HG02798 (cell line): ENCODE measurements around the gene COL5A1.

Source experiments
- ATAC-seq: cut with Tn5 transposase; IDR thresholded peaks from one replicate; pipeline ENCODE4 v1.9.1; 2021; ENCODE audit warnings: mild to moderate bottlenecking; ENCODE audit not compliant: unreplicated experiment, poor library complexity

Gene COL5A1

DNA sequence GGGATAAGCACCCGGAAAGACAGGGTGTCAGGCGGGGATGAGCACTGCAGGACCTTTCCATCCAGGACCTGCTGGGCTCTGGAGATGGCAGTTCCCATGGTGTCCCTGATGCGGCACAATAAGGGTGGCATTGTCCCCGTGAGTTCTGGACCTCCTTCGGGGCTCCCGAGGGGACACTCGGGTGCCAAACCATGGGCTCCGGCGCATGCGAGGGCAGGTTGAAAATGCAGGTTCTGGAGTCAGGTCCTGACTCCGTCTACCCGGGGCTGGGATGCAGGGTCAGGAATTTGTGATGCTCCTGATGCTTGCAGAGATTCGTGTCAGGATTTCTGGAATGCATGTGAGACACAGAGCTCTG, 239.7 kb downstream of the COL5A1 start:
- no peak for ATAC-seq

DNA sequence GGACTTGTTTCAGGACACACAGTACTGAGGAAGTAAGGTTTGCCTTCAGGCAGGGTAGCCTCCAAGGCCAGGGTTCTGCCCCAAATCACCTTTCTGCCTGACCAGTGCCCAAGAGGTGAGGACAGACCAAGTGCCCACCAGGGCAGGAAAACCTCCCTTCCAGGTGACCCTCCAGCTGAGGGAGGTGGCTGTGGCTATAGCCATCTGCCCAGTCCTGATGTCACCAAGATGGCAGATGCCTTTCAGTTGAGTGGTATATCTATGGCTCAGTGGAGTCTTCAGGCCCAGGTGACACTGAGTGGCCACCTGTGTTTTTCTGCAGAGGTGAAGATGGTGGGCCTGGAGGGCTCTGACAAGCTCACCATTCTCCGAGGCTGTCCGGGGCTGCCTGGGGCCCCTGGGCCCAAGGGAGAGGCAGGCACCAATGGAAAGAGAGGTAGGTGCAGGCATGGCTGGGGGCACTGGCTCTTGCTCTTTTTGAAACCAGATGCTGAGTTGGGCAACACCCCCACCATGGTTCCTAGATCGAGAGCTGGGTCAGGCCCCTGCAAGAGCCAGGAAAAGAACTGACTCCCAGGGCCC, 240.7 kb downstream of the COL5A1 start:
- ATAC-seq = no peak

DNA sequence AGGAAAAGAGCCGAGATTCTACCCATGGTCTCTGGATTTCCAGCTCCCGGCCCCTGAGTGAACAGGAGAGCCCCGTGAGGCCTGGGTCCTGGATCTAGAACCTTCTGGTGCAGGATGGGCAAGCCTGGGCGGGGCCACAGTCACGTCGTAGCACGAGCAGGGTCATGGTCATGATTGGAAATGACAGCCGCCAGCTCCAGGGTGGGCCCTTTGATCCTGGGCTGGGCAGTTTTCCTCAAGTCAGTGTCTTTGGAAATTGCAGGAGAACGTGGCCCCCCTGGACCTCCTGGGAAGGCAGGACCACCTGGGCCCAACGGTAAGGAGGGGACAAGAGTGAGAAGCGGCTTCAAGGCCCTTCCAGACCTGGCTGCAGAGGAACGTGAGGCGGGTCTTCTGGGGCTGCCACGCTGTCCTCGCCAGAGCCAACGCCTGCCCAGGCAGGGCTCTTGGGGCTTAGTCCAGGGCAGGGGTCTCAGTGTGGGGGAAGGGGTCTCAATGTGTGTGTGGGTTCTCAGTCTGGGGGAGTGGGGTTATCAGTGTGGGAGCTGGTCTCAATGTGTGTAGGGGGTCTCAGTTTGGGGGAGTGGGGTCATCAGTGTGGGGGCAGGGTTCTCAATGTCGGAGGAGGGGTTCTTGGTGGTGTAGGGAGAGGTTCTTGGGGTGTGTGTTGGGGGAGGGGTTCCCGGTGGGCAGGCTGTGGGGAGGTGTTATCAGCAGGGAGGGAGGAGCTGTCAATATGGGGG, 241.6 kb downstream of the COL5A1 start:
- no peak for ATAC-seq

DNA sequence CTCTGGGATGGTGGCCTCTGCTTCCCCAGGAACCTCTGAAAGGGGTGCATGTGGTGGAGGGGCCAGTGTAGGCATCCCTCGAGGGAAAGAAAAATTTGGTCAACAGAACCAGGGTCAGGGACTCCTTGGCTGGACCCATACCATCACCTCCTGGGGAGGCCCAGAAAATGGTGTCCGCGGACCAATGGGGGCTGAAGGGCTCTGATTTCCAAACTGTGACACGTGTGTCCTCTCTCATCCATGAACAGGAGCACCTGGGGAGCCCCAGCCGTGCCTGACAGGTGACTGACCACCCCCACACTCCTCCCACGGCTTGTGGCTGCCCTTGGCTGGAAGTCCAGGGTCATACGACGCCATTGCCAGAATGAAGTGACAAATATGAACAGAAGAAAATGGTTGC, 242.9 kb downstream of the COL5A1 start:
- ATAC-seq = no peak

DNA sequence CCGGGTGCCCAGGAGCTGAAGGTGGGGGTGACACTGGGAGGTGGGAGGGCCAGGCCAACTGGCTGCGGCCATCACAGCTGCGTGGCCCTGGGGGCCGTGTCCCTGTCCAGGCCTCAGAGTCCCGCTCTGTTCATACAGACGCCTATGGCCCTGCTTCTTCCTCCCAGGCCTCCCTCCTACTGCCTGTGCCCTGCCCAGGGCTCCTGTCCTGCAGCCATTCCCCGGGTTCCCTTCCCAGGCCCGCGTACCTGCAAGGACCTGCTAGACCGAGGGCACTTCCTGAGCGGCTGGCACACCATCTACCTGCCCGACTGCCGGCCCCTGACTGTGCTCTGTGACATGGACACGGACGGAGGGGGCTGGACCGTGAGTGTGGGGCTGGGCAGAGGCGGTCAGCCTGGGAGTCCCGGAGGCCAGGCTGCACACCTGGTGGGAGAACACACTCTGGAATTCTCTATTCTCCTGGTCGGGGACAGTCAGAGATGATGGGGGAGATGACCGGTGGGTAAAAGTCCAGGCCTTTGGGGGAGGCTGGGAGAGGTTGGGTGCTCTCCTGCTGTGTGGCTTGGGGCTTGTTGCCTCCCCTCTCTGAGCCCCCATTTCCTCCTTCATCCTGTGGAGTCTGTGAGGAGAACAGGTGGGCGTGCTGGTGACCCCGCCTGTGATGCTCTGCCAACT, 243.5 kb downstream of the COL5A1 start:
- ATAC-seq = no peak

DNA sequence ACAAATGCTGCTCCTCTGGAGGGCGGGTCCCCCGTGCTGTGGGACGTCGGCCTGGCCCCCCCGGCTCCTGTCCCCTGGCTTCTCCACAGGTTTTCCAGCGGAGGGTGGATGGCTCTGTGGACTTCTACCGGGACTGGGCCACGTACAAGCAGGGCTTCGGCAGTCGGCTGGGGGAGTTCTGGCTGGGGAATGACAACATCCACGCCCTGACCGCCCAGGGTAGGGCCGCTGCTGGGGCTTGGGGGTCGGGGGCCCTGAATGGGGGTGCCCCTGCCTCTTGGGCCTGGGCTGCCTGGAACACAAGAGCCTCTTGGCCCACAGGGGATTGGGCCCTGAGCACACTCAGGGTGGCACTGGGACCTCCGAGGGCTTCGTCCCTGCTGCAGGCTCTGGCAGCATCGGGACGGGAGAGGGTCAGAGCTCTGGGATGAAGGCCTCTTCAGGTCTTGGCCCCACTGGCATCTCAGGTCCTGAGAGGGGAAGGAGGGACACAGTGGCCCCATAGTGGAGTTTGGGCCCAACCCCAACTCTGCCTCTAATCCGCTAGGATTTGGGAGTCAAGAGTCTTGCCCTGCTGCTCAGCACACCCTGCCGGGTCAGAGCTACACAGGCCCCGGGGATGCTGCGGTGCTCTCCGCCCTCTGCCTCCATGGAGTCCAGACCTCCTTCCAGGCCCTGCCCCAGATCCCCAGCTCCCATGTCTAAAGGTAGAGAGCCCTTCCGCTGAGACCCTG, 244.2 kb downstream of the COL5A1 start:
- ATAC-seq = no peak

DNA sequence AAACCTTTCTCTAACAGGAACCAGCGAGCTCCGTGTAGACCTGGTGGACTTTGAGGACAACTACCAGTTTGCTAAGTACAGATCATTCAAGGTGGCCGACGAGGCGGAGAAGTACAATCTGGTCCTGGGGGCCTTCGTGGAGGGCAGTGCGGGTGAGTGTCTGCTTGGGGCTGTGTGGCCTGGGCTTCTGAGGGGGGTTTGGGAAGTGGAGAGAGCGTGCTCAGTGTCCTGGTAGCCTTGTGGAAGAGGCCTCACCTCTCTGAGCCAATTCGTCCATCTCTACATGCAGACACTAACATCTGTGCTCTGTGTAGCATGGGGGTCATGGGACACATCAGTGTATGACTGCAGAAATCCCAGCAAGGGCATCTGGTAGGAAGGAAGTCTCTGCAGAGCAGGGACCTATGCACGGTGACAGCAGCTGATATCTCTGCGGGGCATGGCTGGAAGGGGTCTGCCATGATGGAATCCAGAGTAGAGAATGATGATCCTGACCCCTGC, 244.9 kb downstream of the COL5A1 start:
- ATAC-seq = no peak

DNA sequence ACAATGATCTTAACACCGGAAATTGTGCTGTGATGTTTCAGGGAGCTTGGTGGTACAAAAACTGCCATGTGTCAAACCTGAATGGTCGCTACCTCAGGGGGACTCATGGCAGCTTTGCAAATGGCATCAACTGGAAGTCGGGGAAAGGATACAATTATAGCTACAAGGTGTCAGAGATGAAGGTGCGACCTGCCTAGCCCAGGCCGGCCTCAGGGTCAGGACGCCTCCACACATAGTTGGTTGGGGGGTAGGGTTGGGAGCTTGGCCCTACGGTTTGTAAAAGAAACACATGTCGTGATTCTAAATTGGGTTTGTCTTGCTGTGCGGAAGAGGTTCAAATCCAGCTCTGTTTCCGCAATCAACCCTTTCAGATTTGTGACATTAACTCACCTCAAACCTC, 245.6 kb downstream of the COL5A1 start:
- ATAC-seq = no peak

DNA sequence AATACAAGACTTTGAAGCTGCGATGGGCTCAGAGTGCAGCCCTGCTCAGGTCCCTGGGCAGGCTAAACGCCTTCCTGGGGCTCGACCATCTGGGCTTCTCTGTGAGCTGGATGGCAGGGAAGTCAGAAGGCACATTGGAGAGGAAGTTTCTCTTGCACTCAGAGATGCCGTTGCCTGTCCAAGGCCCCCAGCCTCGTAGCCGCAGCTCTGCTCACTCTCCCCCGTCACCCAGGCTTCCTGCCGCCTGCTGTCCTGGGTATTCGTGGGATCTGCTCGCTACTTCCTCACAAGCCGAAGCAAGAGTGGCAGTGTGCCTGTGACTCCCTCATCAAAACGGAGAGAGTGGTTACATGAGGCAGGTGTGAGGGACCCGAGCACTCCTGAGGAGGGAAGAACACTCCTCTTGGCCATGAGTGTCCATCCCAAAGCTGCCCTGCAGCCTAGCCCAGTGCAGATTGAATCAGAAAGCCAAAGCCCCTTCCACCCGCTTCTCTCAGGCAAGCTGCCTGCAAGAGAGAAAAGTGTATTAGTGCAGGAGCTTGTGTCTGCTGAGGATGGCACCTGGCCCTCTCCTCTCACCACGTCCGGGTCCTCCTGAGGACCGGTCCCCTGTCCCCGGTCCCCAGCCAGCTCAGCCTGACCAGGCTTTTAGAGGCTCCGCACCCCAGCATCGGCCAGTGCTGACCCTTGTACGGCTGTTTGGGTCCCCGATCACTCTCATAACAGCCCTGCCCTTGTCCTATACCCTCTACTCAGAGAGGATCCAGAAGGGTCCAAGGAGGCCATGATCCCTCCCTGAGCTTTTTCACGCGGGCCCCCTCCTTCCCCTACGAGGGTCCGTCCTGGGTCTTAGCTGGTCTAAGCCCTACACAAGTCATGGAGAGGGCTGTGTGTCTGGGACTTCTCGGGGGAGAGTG, 246.3 kb downstream of the COL5A1 start:
- no peak for ATAC-seq

DNA sequence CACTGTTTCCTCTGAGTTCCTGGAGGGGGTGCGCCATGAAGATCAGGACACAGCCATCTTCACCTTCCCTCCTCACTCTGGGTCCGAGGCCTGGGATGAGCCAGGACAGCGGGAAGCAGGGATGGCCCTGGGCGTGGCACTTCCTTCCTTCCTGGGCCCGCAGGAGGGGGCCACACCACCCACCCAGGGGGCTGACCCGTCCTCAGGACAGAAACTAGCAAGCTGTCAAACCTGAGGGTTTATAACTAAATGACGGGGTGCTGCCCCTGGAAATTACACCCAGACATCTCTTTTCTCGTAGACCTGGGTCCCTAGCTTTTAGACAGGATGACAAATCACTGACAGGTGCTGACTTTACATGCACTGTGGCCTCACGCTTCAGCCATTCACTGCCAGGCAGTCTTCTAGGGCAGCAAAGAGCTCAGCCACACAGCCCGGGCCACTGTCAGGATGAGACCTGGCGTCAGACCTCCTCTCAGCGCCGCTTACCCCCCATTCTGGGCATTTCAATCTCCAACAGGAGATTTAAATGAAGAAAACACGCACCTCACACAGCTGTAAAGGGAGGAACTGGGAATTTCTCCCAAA, 247.1 kb downstream of the COL5A1 start:
- ATAC-seq = no peak

DNA sequence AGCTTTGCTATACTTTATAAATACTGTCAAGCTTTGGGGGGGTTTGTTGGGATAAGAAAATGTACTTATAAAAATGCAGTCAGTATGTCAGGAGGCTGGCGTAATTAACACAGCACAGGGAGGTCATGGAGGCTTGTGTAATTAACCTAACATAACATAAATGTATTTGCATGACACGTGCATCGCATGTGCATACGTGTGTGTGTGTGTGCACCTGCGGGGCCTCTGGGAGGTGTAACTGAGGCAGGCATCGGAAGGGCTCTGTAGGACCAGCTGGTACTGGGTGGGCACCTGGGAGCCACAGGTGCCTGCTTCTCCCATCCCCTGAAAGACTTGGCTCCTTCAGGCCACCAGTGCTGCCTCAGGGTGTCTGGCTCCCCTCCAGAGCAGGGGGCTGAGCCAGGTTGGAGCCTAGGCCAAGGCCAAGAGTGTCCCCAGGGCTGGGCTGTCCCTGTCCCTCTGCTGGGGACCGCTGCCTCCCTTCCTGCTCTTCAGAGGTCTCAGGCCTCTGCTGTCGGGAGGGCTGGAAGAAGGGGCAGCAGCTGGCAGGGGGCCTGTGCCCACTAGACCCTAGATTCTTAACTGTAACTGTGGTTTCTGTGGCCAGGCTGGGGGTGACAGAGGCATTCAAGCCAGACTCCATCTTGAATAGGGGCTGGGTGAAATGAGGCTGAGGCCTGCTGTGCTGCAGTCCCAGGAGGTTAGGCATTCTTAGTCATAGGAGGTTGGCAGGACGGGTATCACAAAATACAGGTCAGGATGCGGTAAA, 248.0 kb downstream of the COL5A1 start:
- ATAC-seq = no peak

DNA sequence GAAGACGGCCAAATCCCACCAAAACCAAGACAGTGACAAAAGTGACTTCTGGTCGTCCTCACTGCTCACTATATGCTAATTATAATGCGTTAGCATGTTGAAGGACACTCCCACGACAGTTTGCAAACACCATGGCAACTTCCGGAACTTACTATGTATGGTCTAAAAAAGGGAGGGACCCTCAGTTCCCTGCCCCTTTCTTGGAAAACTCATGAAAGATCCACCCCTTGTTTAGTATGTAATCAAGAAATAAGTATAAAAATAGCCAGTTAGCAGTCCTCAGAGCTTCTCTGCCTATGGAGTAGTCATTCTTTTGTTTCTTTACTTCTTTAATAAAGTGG, 248.5 kb downstream of the COL5A1 start:
- no peak for ATAC-seq

DNA sequence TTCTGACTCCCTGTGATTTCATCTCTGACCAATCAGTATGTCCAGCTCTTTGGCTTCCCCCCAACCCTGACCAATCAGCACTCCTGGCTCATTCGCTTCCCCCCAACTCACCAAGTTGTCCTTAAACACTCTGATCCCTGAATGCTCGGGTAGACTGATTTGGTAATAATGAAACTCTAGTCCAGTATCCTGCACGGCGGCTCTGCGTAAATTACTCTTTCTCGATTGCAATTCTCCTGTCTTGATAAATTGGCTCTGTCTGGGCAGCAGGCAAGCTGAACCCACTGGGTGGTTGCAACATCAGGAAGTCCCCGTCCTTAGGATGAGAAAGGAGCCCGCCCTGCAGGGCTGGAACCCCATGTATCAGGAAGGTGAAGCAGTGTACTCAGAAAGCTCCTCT, 249.4 kb downstream of the COL5A1 start:
- no peak for ATAC-seq

DNA sequence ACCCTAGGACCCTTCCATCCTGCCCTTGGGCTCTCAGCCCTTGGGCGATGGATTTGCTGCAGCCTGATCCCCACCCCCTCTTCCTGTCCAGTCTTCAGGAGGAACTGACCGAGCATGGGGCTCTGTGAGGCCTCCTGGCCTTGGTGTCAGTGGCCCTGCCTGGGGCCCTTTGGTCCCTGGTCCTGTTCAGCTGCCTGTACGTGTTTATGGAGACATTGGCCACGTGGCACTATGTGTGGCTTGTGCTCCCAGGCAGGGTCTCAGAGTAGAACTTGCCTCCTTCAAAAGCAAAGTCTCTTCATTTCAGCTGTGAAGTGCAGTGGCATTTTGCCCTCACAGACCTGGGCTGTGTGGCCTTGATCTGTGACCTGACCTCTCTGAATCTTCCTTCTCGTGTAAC, 250.1 kb downstream of the COL5A1 start:
- ATAC-seq = no peak

DNA sequence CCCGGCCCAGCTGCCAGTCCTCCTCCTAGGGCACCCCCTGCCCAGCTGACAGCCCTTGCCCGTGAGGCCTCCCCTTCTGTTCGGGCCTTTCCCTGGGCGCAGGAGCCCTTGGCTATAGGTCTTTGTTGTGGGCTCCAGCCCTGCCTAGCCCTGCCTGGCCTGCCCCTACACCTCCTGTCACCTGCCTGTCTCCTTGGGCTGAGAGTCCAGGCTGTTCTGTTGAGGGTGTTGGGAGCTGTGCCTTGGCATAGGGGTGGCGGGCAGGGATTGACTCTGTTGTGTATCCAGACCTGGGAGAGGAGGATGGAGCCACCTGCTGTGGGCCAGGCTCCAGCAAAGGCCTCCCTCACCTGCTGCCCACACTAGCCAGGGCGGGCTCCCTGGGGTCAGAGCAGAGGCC, 250.6 kb downstream of the COL5A1 start:
- no peak for ATAC-seq

DNA sequence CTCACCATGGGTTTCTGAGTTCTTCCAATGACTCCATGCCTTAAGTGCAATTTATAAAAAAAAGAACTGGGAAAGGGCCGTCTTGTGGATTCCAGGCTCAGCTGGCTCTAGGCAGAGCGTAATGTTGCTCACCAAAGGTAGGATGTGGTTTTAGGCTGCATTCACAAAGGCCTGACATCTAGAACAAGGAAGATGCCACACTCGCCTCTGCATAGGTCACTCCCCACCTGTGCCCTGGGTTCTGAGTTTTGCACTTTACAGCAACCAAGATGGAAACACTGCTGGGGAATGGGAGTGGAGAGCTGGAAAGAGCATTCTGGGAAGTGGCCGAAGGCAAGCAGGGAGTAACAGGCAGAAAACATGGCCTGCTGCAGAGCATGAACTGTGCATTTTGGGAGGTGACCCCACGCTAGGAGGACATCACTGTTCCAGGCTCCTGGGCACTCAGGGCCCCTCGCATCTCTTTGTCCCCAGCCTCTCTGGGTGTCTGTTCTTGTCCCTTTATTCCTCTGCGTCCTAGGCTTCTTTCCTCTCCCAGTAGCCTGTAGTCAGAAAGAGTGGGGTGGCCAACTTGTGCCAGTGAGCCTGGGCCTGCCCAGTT, 251.3 kb downstream of the COL5A1 start:
- no peak for ATAC-seq
